Stomach (tissue), 9 donors: Measurements from ENCODE around the gene EEF2. TPM values are rescaled to one million over a fixed set of nuclear protein-coding genes. Genes with fewer than 3 reads are reported as not detected.

Experiments
- DNase-seq, 2 donors: peaks; one replicate each; pipeline versions ENCODE4 v3.0.0 to v3.0.0-alpha.2; 2013 to 2019
- H3K27ac ChIP-seq, 5 donors: fragments of 200-600 bp in 4 of 5; sonication (generic) in 4 of 5; one replicate each; pipeline ENCODE4 v1.5.1; 2013 to 2019; ENCODE audit warnings: mild to moderate bottlenecking in 1 of 5, moderate library complexity in 1 of 5
- H3K27me3 ChIP-seq, 3 donors: fragments of 200-600 bp; sonication (generic); one replicate each; pipeline ENCODE4 v1.5.1; 2017 to 2019; ENCODE audit warnings: mixed run types in 1 of 3
- H3K36me3 ChIP-seq, 4 donors: fragments of 200-600 bp; sonication (generic); 1 replicate in 3 of 4; 2 replicates in 1 of 4; pipeline ENCODE4 v1.5.1; 2016 to 2019
- H3K4me1 ChIP-seq, 4 donors: fragments of 200-600 bp; sonication (generic); one replicate each; pipeline ENCODE4 v1.5.1; 2016 to 2019
- H3K4me3 ChIP-seq, 4 donors: fragments of 200-600 bp; sonication (generic) in 3 of 4; one replicate each; pipeline ENCODE4 v1.5.1; 2016 to 2019; ENCODE audit warnings: mild to moderate bottlenecking in 1 of 4
- H3K9me3 ChIP-seq, 4 donors: fragments of 200-600 bp; sonication (generic); one replicate each; pipeline ENCODE4 v1.5.1; 2016 to 2019
- EP300 ChIP-seq: sonication (generic); formaldehyde crosslinking; IDR thresholded peaks from one replicate; pipeline ENCODE4 v1.6.1; 2017; ENCODE audit warnings: antibody characterized with exemption
- POLR2A ChIP-seq, 4 donors: fragments of 450-650 bp; IDR thresholded peaks; one replicate each; pipeline ENCODE4 v1.6.1; 2016; ENCODE audit warnings: antibody characterized with exemption in 4 of 4, control low read depth in 2 of 4, mild to moderate bottlenecking in 1 of 4, moderate library complexity in 1 of 4
- POLR2AphosphoS5 ChIP-seq, 3 donors: sonication (generic); formaldehyde crosslinking; IDR thresholded peaks; one replicate each; pipeline ENCODE4 v1.6.1; 2016; ENCODE audit warnings: antibody characterized with exemption in 3 of 3
- WGBS, 5 donors: extraction: QIAGEN DNeasy Blood & Tissue Kit in 3 of 5; methylation state at CpG; one replicate each; pipeline versions ENCODE4 v1.1.5 to v1.1.7; 2013 to 2018; 5-methylcytosine and 5-hydroxymethylcytosine counted together
- intact Hi-C: fragments of 100-400 bp; cut with DNase I; formaldehyde crosslinking; loops from one replicate; pipeline ENCODE4 v1.15.1; 2023; ENCODE audit warnings: low total_unique reads
- polyA plus RNA-seq, 3 donors: library from polyadenylated mRNA; stranded (reverse); fragments of 200-250 nt; gene quantifications; one replicate each; pipeline ENCODE4 v1.2.3, GENCODE V29; 2013
- total RNA-seq, 5 donors: library from RNA; depleted of rRNA; stranded (reverse); fragments of >200 nt; gene quantifications; one replicate each; pipeline versions ENCODE4 v1.1.0 to v1.2.3, GENCODE V29; 2014 to 2016
- TF ChIP-seq, protein P1 (sequence below), 7 experiments: fragments of 450-650 bp in 4 of 7; fragments of 200-600 bp in 3 of 7; sonication (generic) in 3 of 7; IDR thresholded peaks; one replicate each; pipeline ENCODE4 v1.5.1; 2016 to 2019; ENCODE audit warnings: antibody characterized with exemption in 7 of 7, control low read depth in 2 of 7, mild to moderate bottlenecking in 1 of 7
- donor health status: healthy with polysubstance abuse.
- donor health status: Bipolar disorder and iron deficiency.
- donor health status: healthy.

The EEF2 gene
- total and polyA plus RNA-seq, 8 donors = 667 to 1,656 (median 1,276) TPM

DNA sequence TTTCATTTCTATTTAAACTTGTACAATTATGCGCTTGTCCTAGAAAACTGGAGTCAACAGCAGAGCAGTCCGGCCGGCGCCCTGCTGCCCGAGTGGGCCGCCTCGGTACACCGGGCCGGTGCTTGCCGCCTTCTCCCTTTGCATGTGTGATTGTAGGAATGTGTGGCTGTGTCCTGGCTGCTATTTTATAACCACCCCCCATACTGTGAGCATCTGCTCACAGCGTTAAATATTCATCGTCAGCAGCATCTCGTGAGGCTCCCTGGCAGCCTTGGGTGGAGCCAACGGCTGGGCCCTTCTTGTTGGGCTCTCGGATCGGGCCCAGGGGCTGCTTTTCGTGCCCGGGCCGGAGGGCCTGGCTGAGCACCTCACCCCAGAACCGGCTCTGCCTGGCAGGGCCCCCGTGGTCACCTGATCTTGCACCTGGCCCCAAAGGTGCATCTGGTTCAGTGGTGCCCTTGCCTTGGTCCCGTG, 32.9 kb upstream of the EEF2 start:
- H3K36me3 ChIP-seq = peaks cover 23 to 70% (median 52%) of the 10 kb centered on the region in 4 donors
- no peak overlapping the region for H3K4me3 ChIP-seq
- H3K27ac ChIP-seq = peak overlapping the region in 2 of 5 donors; percentile 83 to 98
- intact Hi-C loops = no loop called here
- WGBS, 5 donors = 82 to 92% (median 86%) methylated on average over 17 to 22 of the region's 22 CpGs
- TF ChIP-seq EP300 (no peak), POLR2A (IDR thresholded peaks at IDR 0.05) (no peak), POLR2AphosphoS5 (IDR thresholded peaks at IDR 0.05) (no peak)
- TF ChIP-seq, protein P1, sequence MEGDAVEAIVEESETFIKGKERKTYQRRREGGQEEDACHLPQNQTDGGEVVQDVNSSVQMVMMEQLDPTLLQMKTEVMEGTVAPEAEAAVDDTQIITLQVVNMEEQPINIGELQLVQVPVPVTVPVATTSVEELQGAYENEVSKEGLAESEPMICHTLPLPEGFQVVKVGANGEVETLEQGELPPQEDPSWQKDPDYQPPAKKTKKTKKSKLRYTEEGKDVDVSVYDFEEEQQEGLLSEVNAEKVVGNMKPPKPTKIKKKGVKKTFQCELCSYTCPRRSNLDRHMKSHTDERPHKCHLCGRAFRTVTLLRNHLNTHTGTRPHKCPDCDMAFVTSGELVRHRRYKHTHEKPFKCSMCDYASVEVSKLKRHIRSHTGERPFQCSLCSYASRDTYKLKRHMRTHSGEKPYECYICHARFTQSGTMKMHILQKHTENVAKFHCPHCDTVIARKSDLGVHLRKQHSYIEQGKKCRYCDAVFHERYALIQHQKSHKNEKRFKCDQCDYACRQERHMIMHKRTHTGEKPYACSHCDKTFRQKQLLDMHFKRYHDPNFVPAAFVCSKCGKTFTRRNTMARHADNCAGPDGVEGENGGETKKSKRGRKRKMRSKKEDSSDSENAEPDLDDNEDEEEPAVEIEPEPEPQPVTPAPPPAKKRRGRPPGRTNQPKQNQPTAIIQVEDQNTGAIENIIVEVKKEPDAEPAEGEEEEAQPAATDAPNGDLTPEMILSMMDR (IDR thresholded peaks at IDR 0.05) = no peak
- DNase-seq = no peak
- H3K9me3 ChIP-seq = no peaks in the 10 kb centered on the region
- no peaks in the 10 kb centered on the region for H3K27me3 ChIP-seq
- peaks cover 41 to 78% (median 58%) of the 10 kb centered on the region in 4 donors for H3K4me1 ChIP-seq

DNA sequence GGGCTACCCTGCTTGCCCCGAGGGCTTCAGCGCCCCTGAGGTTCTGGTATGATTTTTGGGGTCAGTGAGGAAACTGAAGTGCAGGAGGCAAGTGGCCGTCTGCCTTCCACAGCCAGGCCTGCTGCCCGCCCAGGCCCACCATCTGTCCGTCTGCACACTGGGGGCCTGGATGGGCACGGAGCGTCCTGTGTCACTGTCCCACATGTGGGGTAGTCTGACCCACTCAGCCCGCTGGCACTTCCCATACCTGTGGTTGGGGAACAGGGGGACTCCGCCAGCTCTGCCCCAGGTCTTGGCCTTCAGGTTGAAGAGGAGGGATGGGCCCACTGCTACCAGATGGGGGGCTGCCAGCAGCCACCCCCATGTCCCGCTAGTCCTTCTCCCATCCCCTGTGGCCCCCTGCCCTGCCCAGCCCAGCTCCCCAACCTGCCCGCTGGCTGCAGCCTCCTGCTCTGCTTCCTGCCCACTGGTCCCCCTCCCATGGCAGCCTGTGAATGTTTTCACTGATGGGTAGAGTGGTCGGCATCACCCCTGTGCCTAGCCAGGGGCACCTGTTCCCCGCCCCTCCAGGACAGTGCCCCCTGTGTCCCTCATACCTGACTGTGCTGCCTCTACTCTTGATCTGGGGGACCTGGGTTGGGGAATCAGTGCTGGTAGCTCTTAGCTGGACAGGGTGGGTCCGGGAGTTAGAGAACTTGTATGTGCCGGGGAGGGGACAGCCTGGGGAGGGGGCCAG, 31.8 kb upstream of the EEF2 start:
- intact Hi-C loops = no loop called here
- no peaks in the 10 kb centered on the region for H3K9me3 ChIP-seq
- H3K27me3 ChIP-seq = no peaks in the 10 kb centered on the region
- TF ChIP-seq POLR2AphosphoS5 (IDR thresholded peaks at IDR 0.05) (no peak), EP300 (no peak), POLR2A (IDR thresholded peaks at IDR 0.05) (no peak)
- TF ChIP-seq, protein P1 (IDR thresholded peaks at IDR 0.05) = no peak
- peaks cover 51 to 89% (median 68%) of the 10 kb centered on the region in 4 donors for H3K4me1 ChIP-seq
- DNase-seq = no peak
- WGBS, 5 donors = 90 to 97% (median 94%) methylated on average over 10 to 15 of the region's 15 CpGs
- H3K27ac ChIP-seq = peak overlapping the region in 2 of 5 donors; percentile 85 to 98
- H3K36me3 ChIP-seq = peaks cover 27 to 72% (median 59%) of the 10 kb centered on the region in 4 donors
- no peak overlapping the region for H3K4me3 ChIP-seq

DNA sequence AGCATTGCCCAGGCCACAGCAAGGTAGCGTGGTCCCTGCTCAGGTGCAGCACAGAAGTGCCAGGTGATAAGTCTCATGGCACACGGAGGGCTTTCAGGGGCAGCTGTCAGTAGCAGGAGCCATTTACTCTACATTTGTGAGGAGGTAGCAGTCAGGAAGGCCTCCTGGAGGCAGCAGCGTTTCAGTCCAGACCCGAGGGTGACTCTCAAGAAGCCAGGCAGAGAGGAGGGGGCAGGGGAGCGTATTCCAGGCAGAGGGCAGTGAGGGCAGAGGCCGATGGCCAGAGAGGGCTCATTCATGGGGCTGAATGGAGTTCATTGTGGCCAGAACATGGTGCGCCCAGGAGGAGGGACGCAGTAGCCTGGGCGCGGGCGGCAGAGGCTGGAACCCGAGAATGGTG, 31.2 kb upstream of the EEF2 start:
- peaks cover 27 to 67% (median 59%) of the 10 kb centered on the region in 4 donors for H3K36me3 ChIP-seq
- H3K27ac ChIP-seq = peak overlapping the region in 3 of 5 donors; percentile 41 to 98 (median 85)
- DNase-seq = no peak
- TF ChIP-seq POLR2AphosphoS5 (IDR thresholded peaks at IDR 0.05) (no peak), POLR2A (IDR thresholded peaks at IDR 0.05) (no peak), EP300 (no peak)
- TF ChIP-seq, protein P1 (IDR thresholded peaks at IDR 0.05) = no peak
- H3K4me3 ChIP-seq = no peak overlapping the region
- intact Hi-C loops = no loop called here
- 84 to 91% (median 86%) methylated on average over 9 to 12 of the region's 12 CpGs for WGBS, 5 donors
- H3K9me3 ChIP-seq = no peaks in the 10 kb centered on the region
- H3K4me1 ChIP-seq = peaks cover 51 to 93% (median 69%) of the 10 kb centered on the region in 4 donors
- H3K27me3 ChIP-seq = no peaks in the 10 kb centered on the region

DNA sequence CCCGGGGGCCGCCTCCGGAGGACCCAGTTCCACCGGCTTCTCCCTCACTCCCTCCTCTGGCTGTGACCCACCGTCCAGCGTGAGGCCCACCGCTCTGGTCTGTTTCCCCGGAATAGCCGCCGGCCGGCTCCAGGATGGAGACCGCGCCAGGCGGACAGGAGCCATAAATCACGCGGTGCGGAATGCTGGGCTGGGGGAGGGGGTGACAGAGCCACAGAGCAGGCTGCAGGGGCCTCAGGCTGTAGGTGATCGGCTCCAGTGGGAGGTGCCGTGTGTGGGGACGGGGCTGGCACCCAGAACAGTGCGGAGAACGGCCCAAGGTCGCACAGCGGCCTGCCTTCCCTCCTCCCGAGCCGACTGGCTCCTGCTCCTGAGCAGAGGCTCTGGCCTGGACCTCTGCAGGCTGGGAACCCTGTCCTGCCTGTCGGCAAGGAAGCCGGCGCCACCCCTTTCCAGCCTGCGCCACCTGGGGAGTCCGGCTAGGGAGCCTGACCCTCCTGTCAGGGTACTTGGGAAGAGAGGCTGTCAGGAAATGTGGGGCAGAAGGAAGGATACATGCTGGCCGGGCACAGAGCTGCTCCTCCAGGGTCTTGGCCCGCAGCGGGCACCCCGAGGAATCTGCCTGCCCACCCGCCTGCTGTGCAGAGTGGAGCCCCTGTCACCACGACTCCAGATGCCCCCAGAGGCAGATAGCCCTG, 30.6 kb upstream of the EEF2 start:
- Histone ChIP-seq H3K36me3 (peaks cover 27 to 63% (median 60%) of the 10 kb centered on the region in 4 donors), H3K9me3 (no peaks in the 10 kb centered on the region), H3K27ac (peak overlapping the region; percentile 12 to 98 (median 55)), H3K4me1 (peaks cover 57 to 96% (median 75%) of the 10 kb centered on the region in 4 donors), H3K27me3 (no peaks in the 10 kb centered on the region), H3K4me3 (peak overlapping the region in 1 of 4 donors; percentile 7)
- intact Hi-C loops = no loop called here
- DNase-seq = peak in 1 of 2 donors; percentile 74
- TF ChIP-seq POLR2A (IDR thresholded peaks at IDR 0.05) = no peak
- no peak for TF ChIP-seq POLR2AphosphoS5 (IDR thresholded peaks at IDR 0.05)
- TF ChIP-seq, protein P1 (IDR thresholded peaks at IDR 0.05) = no peak
- no peak for TF ChIP-seq EP300
- WGBS, 5 donors = 62 to 85% (median 79%) methylated on average over 9 to 37 of the region's 37 CpGs
